HUES64 (cell line): Measurements from ENCODE around the gene CD80.

ENCODE experiments used
- H3K27ac ChIP-seq: 2 replicates; pipeline ENCODE4 v1.7.0; 2013; ENCODE audit warnings: low read depth, low read length, inconsistent platforms
- H3K27me3 ChIP-seq: 2 replicates; pipeline ENCODE4 v1.6.1; 2013; ENCODE audit warnings: mild to moderate bottlenecking, low read length; ENCODE audit not compliant: insufficient read depth
- H3K36me3 ChIP-seq: 2 replicates; pipeline ENCODE4 v1.6.1; 2013; ENCODE audit warnings: mild to moderate bottlenecking, low read length; ENCODE audit not compliant: insufficient read depth
- H3K4me1 ChIP-seq: 2 replicates; pipeline ENCODE4 v1.6.1; 2013; ENCODE audit warnings: mild to moderate bottlenecking, low read length, moderate library complexity; ENCODE audit not compliant: insufficient read depth
- H3K4me3 ChIP-seq: 2 replicates; pipeline ENCODE4 v1.5.1; 2013; ENCODE audit warnings: mild to moderate bottlenecking, low read length, moderate library complexity
- H3K9ac ChIP-seq: 2 replicates; pipeline ENCODE4 v1.6.1; 2013; ENCODE audit warnings: mild to moderate bottlenecking, low read depth, low read length
- H3K9me3 ChIP-seq: 2 replicates; pipeline ENCODE4 v1.6.1; 2013; ENCODE audit warnings: low read depth, low read length; ENCODE audit not compliant: insufficient read depth
- WGBS: fragments of 150-250, 120-280 bp; methylation state at CpG from one replicate; pipeline ENCODE4 v1.1.7; 2013; ENCODE audit warnings: missing lambda C conversion rate; 5-methylcytosine and 5-hydroxymethylcytosine counted together

CD80 gene

GRCh38 chr3:119542168-119542767 lies 17.1 kb downstream of the CD80 start:
- WGBS = no CpG with 5 or more reads among the region's 2 CpGs
- no peak overlapping the region for H3K9ac ChIP-seq
- no peaks in the 10 kb centered on the region for H3K9me3 ChIP-seq
- no peak overlapping the region for H3K4me3 ChIP-seq
- H3K36me3 ChIP-seq = no peaks in the 10 kb centered on the region
- H3K4me1 ChIP-seq = no peaks in the 10 kb centered on the region
- H3K27me3 ChIP-seq = no peaks in the 10 kb centered on the region
- H3K27ac ChIP-seq = no peak overlapping the region

GRCh38 chr3:119541547-119541946 lies 17.9 kb downstream of the CD80 start:
- Histone ChIP-seq H3K27me3 (no peaks in the 10 kb centered on the region), H3K4me3 (no peak overlapping the region), H3K9ac (no peak overlapping the region), H3K4me1 (no peaks in the 10 kb centered on the region), H3K9me3 (no peaks in the 10 kb centered on the region), H3K27ac (no peak overlapping the region), H3K36me3 (no peaks in the 10 kb centered on the region)
- 83% methylated on average over 3 of the region's 3 CpGs for WGBS

- H3K27ac ChIP-seq = no peak overlapping the region
- H3K27me3 ChIP-seq = no peaks in the 10 kb centered on the region
- no CpG with 5 or more reads among the region's 1 CpG for WGBS
Measured at GRCh38 chr3:119538772-119539171, 20.6 kb downstream of the CD80 start.

DNA sequence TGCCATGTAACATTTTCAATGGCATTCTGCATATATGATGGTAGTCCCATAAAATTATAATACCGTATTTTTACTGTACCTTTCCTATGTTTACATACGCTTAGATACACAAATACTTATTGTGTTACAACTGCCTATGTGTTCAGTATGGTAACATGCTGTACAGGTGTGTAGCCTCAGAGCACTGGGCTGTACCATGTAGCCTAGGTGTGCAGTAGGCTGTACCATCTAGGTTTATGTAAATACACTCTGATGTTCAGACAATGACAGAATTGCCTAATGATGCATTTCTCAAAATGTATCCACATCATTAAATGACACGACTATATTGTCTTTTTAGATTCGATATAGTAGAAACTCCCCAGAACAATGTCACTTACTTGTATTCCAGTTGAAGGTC lies 22.7 kb downstream of the CD80 start:
- WGBS = 96% methylated on average over 4 of the region's 4 CpGs
- H3K36me3 ChIP-seq = no peaks in the 10 kb centered on the region
- H3K27ac ChIP-seq = no peak overlapping the region

More at GRCh38 chr3:119538772-119539171, 20.6 kb downstream of the CD80 start:
- Histone ChIP-seq H3K4me3 (no peak overlapping the region), H3K9ac (no peak overlapping the region), H3K4me1 (no peaks in the 10 kb centered on the region), H3K36me3 (no peaks in the 10 kb centered on the region), H3K9me3 (no peaks in the 10 kb centered on the region)

GRCh38 chr3:119534296-119534695 lies 25.1 kb downstream of the CD80 start:
- Histone ChIP-seq H3K9me3 (no peaks in the 10 kb centered on the region), H3K36me3 (no peaks in the 10 kb centered on the region), H3K27ac (no peak overlapping the region), H3K27me3 (no peaks in the 10 kb centered on the region), H3K4me3 (no peak overlapping the region), H3K4me1 (no peaks in the 10 kb centered on the region), H3K9ac (no peak overlapping the region)
- WGBS = 83% methylated on average over 1 of the region's 1 CpG

More for the DNA sequence above, 22.7 kb downstream of the CD80 start:
- H3K4me1 ChIP-seq = no peaks in the 10 kb centered on the region
- no peak overlapping the region for H3K4me3 ChIP-seq
- no peak overlapping the region for H3K9ac ChIP-seq
- no peaks in the 10 kb centered on the region for H3K9me3 ChIP-seq
- H3K27me3 ChIP-seq = no peaks in the 10 kb centered on the region

DNA sequence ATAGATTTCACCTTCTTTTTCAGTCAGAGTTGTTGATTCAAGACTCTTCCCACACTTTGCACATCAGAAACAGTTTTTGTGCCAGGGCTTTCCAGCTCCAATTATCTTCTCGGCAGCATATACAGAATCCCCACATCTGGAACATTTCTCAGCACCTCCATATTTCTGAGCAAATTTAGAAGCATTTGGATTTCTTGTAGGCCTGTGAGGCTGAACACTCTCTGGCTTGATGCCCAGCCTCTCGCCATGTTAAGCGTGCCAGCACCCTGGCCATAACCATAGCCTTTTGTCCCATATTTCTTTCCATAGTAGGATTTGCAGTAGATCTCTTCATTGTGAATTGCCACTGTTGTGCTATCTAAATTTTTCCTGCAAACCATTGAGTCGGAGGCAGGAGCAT lies 28.3 kb downstream of the CD80 start:
- Histone ChIP-seq H3K27me3 (no peaks in the 10 kb centered on the region), H3K9ac (no peak overlapping the region), H3K27ac (no peak overlapping the region), H3K36me3 (no peaks in the 10 kb centered on the region), H3K4me3 (no peak overlapping the region), H3K4me1 (no peaks in the 10 kb centered on the region), H3K9me3 (no peaks in the 10 kb centered on the region)
- 96% methylated on average over 4 of the region's 4 CpGs for WGBS

- no peak overlapping the region for H3K4me3 ChIP-seq
- H3K9me3 ChIP-seq = no peaks in the 10 kb centered on the region
- WGBS = 86% methylated on average over 2 of the region's 2 CpGs
- H3K27me3 ChIP-seq = no peaks in the 10 kb centered on the region
- no peak overlapping the region for H3K27ac ChIP-seq
- H3K9ac ChIP-seq = no peak overlapping the region
- peaks cover under 1% of the 10 kb centered on the region for H3K4me1 ChIP-seq
- no peaks in the 10 kb centered on the region for H3K36me3 ChIP-seq
Measured at GRCh38 chr3:119530456-119530855, 29.0 kb downstream of the CD80 start.

- H3K4me3 ChIP-seq = no peak overlapping the region
- no peaks in the 10 kb centered on the region for H3K27me3 ChIP-seq
- H3K36me3 ChIP-seq = no peaks in the 10 kb centered on the region; the same call in 1 of the 2 replicates
- H3K4me1 ChIP-seq = peaks cover 6% of the 10 kb centered on the region
- no peak overlapping the region for H3K9ac ChIP-seq
- H3K9me3 ChIP-seq = no peaks in the 10 kb centered on the region
- H3K27ac ChIP-seq = no peak overlapping the region
Measured at GRCh38 chr3:119529883-119530282, 29.5 kb downstream of the CD80 start.

GRCh38 chr3:119527714-119528113 lies 31.7 kb downstream of the CD80 start:
- H3K27ac ChIP-seq = no peak overlapping the region
- H3K4me3 ChIP-seq = no peak overlapping the region
- H3K4me1 ChIP-seq = peaks cover 11% of the 10 kb centered on the region
- H3K9me3 ChIP-seq = no peaks in the 10 kb centered on the region
- H3K36me3 ChIP-seq = peaks cover 20% of the 10 kb centered on the region
- WGBS = 98% methylated on average over 3 of the region's 5 CpGs
- no peaks in the 10 kb centered on the region for H3K27me3 ChIP-seq
- no peak overlapping the region for H3K9ac ChIP-seq

DNA sequence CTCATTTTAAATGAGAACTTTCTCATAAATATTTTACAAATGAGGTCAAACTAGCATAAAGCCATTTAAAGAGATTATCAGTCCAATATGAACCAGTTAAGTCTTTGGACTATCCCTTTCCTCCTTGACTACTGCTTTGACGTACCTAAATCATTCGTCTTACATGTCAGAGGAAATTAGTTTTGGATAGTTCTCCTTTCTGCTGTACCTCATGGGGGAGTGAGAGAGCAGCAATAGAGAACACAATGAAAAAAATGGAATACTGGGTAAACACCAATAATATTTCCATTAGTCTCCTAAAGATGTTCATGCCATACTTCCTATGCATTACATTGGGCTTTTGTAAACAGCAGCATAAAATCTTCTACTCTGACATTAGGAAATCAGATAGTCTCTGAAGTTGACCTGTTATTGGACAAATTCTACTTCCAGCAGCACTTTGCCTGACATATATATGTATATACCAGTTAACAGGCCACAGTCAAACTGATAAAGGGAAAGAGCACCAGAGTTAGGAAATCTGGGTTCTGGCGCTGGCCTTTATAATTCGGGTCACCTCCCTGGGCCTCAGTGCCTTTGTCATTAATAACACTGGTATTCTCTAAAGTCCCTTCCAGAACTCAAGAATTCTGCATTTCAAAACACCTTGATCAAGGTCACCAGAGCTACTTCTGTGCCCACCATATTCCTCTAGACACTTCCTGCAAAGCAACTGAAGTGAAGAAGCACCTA lies 34.3 kb downstream of the CD80 start:
- H3K36me3 ChIP-seq = peaks cover 44% of the 10 kb centered on the region
- H3K4me1 ChIP-seq = peaks cover 11% of the 10 kb centered on the region
- peak overlapping the region; percentile 57; the same call in 1 of the 2 replicates for H3K27ac ChIP-seq
- 75% methylated on average over 4 of the region's 4 CpGs for WGBS
- peak overlapping the region; percentile 28; the same call in 1 of the 2 replicates for H3K4me3 ChIP-seq
- H3K27me3 ChIP-seq = no peaks in the 10 kb centered on the region
- H3K9me3 ChIP-seq = 0 out of 2 replicates have a peak, but pooled peaks cover 7% of the 10 kb centered on the region
- no peak overlapping the region for H3K9ac ChIP-seq

- no peaks in the 10 kb centered on the region for H3K4me1 ChIP-seq
- no CpG with 5 or more reads among the region's 1 CpG for WGBS
- H3K36me3 ChIP-seq = peaks cover 96% of the 10 kb centered on the region
- no peak overlapping the region for H3K4me3 ChIP-seq
- no peak overlapping the region for H3K27ac ChIP-seq
- peaks cover 14% of the 10 kb centered on the region; the same call in 1 of the 2 replicates for H3K9me3 ChIP-seq
- no peaks in the 10 kb centered on the region for H3K27me3 ChIP-seq
- no peak overlapping the region for H3K9ac ChIP-seq
Measured at GRCh38 chr3:119518026-119518425, 41.4 kb downstream of the CD80 start.
